NCI-H2107 treated with DMSO at 0.1 percent for 48 hours (cell line): ENCODE results near the gene CDK8.
"Not testable (repeated sequence)": the region's sequence is repeated elsewhere in the genome, so short reads cannot be mapped to it uniquely, and the experiment has no call there.

Source experiments
- DNase-seq: peaks from one replicate; lab custom pipeline; 2025; ENCODE audit not compliant: unreplicated experiment; lab: John Stamatoyannopoulos, UW

CDK8 gene

DNA sequence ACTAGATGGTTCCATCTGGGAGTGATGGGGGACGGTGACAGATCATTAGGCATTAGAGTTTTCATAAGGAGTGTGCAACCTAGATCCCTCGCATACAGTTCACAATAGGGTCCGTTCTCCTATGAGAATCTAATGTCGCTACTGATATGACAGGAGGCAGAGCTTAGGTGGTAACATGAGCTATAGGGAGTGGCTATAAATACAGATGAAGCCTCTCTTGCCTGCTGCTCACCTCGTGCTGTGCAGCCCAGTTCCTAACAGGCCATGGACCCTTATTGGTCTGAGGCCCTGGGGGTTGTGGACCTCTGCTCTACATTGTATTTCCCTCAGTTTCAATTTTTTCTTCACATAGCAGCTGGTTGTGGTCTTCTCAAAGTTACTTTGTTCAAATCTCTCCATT is 56.5 kb downstream of the CDK8 start:
- DNase-seq = no peak

DNA sequence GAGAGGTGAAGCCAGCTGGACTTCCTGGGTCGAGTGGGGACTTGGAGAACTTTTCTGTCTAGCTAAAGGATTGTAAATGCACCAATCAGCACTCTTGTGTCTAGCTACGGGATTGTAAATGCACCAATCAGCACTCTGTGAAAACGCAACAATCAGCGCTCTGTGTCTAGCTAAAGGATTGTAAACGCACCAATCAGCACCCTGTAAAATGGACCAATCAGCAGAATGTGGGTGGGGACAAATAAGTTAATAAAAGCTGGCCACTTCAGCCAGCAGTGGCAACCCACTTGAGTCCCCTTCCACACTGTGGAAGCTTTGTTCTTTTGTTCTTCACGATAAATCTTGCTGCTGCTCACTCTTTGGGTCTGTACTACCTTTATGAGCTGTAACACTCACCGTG is 58.1 kb downstream of the CDK8 start:
- not testable (repeated sequence) for DNase-seq

DNA sequence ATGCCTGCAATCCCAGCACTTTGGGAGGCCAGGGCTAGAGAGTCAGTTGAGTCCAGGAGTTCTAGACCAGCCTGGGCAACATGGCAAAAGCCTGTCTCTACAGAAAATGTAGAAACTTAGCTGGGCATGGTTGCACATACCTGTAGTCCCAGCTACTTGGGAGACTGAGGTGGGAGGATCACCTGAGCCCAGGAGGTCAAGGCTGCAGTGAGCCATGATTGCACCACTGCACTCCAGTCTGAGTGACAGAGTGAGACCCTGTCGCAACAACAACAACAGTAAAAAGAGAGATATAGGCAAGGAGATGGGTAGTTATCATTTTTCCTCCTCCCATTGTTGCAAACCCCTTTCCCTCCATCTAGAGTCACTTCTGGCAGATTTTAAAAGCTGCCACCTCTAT is 62.2 kb downstream of the CDK8 start:
- not testable (repeated sequence) for DNase-seq

DNA sequence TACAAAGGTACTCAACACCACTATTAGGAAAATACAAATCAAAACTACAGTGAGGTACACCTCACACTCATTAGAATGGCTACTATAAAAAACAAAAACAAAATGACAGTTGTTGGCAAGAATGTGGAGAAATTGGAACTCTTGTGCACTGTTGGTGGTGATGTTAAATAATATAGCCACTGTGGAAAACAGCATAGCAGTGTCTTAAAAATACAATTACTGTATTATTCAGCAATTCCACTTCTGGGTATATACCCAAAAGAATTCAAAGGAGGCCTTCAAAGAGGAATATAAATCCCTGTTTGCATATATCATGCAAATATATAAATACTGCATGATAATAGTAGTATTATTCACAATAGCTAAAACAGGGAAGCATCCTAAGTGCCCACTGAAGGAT is 66.8 kb downstream of the CDK8 start:
- no peak for DNase-seq

DNA sequence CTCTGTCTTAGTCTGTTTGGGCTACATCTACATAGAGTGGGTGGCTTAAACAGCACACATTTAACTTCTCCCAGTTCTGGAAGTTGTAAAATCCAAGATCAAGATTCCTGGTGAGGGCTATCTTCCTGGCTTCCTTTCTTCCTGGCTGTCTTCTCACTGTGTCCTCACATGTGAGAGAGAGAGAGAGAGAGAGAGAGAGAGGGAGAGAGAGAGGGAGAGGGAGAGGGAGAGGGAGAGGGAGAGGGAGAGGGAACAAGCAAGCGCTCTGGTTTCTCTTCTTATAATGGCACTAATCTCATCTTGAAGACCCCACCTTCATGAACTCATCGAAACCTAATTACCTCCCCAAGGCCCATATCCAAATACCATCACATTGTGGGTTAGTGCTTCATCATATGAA is 69.2 kb downstream of the CDK8 start:
- no peak for DNase-seq

DNA sequence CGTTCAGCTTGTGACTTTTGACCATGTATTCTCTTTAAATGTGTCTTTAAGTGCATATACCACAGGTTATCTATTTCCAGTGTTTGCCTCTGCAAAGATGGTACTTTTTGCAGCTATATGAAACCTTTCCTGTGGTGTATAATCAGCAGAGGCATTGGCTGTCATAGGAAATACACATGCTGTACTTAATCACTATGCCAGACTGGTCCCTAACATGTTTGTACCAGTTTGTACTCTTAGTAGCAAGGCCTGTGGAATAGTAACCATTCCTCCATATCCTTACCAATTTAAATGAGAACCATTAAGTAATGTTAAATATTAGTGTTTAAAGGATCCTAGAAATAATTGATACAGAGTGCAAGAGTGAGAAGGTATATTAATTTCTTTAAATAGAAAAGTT is 69.8 kb downstream of the CDK8 start:
- DNase-seq = no peak

DNA sequence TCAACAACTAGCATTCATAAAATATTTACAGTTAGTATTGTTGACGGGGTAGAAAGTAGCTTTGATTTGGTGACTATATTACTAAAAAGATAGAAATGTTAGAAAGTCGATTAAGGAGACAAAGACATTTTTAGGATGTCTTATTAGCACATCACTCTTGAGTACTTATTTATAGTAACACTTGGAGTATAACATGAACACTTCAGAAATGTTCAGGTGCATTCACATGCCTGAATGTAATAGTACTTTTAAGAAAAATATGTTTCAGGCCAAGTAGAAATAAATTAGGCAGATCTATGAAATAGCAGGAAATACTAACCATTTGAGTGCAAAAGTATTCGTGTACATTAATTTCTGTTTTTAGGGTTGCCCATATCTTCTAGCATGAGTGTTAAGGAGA is 70.4 kb downstream of the CDK8 start:
- DNase-seq = no peak

DNA sequence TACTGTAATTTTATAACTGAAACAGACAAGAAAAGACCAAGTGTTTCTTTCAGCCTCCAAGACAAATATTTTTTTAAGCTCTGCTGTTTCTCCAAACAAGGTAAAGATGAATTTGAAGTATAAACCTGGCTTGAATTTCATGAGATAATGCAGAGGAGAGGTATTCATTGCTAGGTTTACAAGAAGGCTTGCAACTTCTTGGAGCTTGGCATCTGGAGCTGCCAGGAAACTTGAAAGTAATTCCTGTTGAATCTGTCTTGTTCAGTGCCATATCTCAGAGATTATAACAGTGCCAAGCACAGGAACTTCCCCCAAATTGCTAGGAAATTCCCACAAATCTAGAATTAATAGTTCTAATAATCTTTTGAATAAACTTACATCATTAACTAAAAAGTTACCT is 70.9 kb downstream of the CDK8 start:
- no peak for DNase-seq

DNA sequence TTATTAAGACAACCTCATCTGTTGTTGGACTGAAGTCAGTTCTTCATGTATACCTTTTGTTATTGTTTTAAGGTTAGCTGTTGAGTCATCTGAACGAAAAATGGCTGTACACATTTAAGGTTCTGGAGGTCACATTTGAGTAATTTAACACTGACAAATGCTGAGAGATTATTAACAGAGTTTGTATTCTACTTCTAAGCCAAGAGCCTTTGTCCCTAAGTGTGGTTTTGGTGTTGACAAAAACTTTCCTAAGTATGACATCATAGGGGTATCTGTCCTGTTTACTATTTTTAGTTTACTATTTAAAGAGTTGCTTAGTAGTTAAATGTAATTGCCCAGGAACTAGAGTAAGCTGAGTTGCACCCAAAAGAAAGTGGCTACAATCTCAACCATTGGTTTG is 71.9 kb downstream of the CDK8 start:
- DNase-seq = no peak

DNA sequence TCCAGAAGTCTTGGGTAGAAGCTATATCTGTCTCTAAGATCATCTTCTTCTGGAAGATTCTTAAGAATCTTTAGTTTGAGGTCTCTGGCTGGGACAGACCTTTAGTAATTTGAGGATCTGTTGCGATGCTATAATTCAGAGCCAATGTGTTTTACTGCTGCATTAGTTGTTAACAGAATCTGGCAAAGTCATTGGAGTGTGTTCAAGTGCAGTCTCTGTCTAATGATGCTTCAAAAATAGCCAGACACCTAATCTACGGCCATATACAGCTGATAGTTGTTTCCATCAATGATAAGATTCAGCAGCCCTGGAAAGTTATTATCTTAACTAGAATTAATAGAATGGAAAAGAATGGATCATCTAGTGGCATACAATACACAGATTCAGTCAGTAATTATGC is 72.6 kb downstream of the CDK8 start:
- no peak for DNase-seq

DNA sequence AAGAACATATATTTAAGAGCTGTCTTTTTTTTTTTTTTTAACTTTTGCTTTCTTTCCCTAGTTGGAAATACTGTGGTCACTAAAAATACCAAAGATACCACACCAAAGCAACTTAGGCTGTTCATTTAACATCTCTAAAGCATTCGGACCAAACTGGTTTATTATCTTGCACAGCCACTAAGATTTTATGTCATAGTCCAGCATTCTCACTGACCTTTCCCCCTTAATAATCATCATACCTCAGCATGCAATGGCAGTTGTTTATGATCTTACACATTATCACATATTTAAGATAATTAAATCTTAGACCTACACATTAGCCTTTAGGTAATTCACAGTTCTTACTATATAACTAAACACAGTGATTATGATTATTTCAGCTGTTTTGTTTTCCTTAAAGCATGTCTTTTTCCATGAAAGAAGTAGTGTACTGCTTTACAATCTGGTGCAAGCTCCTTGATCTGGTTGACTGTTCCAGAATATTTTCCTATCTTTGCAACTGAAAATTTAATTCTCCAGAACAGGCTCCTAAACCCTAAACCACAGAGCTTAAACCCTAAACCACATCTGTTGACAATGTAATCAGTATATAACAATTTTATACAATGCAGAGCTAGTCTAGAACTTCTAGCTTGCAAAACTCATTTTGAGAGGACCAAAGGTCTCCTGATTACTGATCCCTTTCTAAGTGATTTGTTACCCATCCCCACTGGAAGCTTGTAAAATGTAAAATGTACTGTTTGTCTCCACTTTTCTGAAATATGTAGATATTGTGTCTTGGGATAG is 74.2 kb downstream of the CDK8 start:
- no peak for DNase-seq

DNA sequence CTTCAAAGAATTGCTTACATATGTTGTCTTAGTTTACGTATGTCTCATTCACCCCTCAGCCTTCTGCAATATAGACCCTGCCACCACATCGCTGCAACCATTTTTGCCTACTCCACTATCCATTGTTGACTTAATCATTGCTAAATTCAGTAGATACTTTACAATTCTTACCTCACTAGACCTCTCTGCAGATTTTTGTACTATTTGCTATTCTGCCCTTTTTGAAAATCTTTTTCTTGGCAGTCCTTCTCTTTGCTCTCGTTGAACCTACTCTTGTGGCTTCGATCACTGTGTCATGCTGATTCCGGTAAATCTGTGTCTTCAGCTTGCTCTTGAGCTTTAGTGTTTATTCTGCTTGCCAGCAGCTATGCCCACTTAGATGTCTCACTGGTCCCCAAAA is 81.2 kb downstream of the CDK8 start:
- DNase-seq = no peak

DNA sequence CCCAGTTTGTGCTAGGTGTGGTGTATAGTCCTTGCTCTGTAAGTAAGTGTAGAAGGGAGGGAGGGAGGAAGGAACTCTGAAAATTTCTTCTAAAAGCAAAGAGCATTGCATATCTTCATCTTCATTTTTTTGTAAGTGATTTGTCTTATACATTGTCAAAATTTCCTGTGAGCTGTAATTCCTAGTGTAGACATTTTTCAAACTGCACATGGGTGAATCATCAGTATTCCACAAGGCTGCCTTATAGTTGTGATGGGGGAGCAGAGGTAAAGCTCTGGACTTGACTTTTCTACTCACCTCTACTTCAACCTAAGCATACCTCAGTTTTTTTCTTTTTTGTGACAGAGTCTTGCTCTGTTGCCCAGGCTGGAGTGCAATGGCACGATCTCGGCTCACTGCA is 86.9 kb downstream of the CDK8 start:
- DNase-seq = no peak

DNA sequence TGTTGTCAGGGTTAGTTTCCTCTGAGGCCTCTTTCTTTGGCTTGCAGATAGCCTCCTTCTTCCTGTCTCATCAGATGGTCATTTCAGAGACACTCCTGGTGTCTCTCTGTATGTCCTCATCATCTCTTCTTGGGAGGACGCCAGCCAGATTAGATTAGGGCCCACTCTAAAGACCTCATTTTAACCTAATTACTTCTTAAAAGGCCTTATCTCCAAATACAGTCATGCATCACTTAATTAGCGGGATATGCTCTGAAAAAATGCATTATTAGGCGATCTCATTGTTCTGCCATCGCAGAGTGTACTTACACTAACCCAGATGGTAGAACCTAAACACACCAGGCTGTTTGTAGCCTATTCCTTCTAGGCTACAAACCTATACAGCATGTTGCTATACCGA is 89.0 kb downstream of the CDK8 start:
- no peak for DNase-seq

DNA sequence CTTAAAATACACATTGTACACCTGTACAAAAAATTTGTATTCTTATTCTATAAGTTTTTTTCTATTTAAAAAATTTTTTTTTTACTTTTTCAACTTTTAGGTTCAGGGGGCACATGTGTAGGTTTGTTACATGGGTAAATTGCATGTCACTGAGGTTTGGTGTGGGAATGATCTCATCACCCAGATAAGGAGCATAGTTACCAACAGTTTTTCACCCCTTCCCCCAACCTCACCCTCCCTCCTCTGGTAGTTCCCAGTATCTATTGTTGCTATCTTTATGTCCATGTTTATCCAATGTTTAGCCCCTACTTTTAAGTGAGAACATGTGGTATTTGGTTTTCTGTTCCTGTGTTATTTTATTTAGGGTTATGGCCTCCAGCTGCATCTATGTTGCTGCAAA is 89.9 kb downstream of the CDK8 start:
- no peak for DNase-seq

DNA sequence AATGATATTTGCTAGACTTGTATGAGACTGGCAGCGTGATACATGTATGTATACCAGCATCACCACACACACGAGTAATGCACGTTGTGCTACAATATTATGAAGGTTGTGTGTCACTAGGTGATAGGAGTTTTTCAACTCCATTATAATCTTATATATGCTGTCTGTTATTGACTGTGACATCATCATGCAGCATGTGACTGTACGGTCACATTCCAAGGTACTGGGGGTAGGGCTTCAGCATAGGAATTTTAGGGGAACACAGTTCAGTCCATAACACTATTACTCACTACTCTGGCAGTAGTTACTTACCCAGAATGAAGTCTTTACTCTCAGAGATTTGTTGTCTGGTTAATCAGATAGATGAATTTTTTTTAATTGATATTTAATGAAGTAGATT is 91.1 kb downstream of the CDK8 start:
- no peak for DNase-seq

DNA sequence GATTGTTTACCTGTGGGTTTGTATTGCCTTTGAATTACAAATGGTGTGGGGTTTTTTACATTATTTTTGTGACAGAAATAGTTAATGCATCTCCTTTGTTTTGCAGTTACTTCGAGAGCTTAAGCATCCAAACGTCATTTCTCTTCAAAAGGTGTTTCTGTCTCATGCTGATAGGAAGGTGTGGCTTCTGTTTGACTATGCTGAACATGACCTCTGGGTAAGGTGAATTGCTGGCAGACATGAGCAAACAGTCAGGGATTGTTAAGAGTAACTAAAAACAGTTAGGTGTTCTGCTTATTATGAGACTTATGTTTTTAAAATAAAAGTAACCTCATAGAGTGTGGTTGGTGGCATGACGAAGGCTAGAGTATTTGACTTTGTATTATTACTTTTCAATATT is 95.0 kb downstream of the CDK8 start:
- DNase-seq = no peak

DNA sequence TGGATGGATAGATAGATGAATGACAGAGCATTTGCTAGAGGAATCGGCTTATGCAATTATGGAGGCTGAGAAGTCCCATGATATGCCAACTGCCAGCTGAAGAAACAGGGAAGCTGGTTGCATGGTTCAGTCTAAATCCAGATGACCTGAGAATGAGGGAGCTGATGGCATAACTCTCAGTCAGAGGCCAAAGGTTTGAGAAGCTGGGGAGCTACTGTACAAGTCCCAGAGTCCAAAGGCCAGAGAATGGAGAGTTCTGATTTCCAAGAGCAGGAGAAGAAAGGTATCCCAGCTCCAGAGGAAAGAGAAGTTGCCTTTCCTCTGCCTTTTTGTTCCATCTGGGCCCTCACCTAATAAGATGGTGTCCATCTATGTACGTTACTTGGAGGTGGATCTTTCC is 108.3 kb downstream of the CDK8 start:
- DNase-seq = no peak

DNA sequence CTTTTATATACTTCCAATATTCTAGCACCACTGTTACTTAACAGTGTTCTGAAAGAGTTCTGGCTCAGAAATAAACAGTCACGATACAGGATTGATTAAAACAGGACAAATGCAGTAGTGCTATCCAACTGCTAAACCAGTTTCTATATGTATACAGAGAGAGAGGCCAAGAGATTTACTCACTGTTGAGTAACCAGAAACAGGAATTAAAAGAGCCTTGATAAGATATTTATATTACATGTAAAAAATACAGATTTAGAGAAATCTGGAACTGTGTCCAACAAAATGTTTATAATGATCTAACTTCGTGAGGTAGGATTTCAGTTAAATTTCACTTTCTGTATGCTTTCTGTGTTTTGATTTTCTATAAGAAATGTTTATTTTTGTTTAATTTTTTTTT is 116.6 kb downstream of the CDK8 start:
- DNase-seq = no peak

DNA sequence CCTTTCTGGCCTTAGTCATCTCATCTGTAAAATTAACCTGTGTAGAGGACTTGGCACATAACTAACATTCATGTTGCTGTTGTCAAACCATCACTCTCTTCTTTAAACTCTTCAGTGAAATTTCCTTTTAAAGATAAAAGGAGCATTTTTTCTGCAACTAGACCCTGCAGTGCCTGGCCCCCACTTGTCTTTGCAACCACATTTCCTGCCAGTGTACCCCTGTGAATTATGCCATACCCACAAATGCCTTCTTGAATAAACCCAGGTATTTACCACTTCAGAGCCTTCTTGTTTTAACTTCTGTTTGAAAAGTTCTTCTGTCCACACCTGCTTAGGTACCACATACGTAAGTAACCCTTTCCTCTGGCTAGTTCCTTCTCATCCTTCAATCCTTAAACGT is 118.8 kb downstream of the CDK8 start:
- DNase-seq = no peak

DNA sequence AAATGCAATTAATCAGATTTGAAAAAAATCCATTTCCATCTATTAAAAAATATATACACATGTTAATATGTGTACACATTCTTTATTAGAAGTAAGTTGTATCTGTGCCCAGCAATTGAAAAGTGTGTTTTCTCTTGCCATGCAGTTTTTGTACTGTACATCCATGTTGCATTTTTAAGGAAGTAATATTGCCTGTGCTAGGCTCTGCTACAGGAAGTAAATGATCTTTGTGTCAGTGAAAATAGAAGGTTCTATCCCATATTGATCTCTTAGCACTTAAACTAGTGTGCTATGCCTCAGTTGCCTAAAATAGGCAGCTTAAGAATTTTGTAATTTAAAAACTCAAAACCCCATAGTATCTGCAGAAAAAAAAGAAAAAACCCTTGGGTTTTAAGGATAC is 122.5 kb downstream of the CDK8 start:
- DNase-seq = no peak

DNA sequence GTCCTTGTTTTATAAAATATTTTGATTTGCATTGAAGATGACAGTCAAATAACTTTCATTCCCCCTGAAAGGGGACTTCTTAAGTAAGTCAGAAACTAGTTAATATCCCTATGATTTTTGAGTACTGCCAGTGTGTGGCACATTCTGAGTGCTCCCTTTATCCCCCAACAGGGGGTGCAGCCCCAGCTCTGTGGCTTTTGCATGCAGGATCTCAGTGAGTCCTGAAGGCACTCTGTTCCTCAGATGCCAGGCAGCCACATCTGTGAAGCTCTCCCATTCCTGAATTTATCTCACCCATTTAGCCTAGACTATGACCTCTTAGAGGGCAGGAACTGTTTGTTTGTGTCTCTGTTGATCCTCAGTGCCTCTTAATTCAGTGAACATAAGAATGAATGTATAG is 123.1 kb downstream of the CDK8 start:
- no peak for DNase-seq

DNA sequence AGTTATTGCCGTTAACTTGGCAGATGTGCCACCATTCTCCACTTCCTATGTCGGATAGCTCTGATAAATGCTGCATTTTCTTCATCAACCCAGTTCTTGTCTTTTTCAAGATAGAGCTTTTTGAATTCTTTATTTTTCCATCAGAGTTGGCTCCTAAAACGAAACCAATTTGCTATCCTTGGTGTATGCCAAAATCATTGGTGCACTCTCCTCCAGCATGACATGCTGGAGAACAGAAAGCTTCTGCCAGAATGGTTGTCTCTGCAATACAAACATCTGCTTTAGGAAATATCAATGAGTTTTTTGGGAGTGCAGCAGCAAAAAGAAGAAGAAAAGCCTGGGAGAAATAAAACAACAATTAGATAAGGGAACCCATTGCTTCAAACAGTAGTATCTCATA is 124.2 kb downstream of the CDK8 start:
- no peak for DNase-seq

DNA sequence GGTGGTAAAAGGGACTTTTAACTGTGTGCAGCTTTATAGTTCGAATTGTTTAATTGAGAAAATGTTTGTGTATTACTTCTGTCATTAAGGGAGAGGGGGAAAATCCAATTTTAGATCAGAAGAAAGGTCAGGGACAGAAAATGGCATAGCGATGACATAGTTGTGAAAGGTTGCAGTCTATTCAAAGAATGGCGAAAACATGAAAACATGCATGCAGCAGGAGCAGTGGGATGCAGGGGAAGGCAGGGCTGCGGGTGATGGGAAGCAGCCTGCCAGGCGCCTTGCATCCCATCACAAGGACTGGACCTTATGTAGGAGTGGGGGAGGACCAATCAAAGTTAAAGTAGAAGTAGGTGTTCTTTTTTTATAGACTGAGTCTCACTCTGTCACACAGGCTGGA is 125.9 kb downstream of the CDK8 start:
- no peak for DNase-seq
